NCI-H526 (cell line): Measurements from ENCODE around the gene WWC2.

Experiments used
- DNase-seq, 2 experiments: peaks; one replicate each; lab custom pipeline; 2025; lab: John Stamatoyannopoulos, UW

WWC2 gene

GRCh38 chr4:183098723-183099536 is at the start of gene WWC2:
TSS of gene WWC2 (plus strand) at chr4:183099257. CDS start at chr4:183099492, 235 bp downstream.
- peak; percentile 58 to 90 for DNase-seq

- DNase-seq: peak; percentile 56
These were observed 45.4 kb upstream of the WWC2 start for GRCh38 chr4:183053681-183054080.

- DNase-seq: no peak
These were observed 41.8 kb upstream of the WWC2 start for GRCh38 chr4:183057255-183057654.

GRCh38 chr4:183059797-183060196 is 39.3 kb upstream of the WWC2 start:
- no peak for DNase-seq

- DNase-seq: no peak
These were observed 30.6 kb upstream of the WWC2 start for GRCh38 chr4:183068502-183068901.

- DNase-seq: no peak
These were observed 27.8 kb upstream of the WWC2 start for GRCh38 chr4:183071222-183071621.

- DNase-seq: no peak
These were observed 26.9 kb upstream of the WWC2 start for GRCh38 chr4:183072176-183072575.

GRCh38 chr4:183073838-183074145 is 25.3 kb upstream of the WWC2 start:
- no peak for DNase-seq

- no peak for DNase-seq
These were observed 24.6 kb upstream of the WWC2 start for GRCh38 chr4:183074288-183074990.

GRCh38 chr4:183078634-183079033 is 20.4 kb upstream of the WWC2 start:
- no peak for DNase-seq

GRCh38 chr4:183080372-183081115 is 18.5 kb upstream of the WWC2 start:
- DNase-seq: no peak

- DNase-seq: no peak
These were observed 18.0 kb upstream of the WWC2 start for GRCh38 chr4:183081116-183081469.

- DNase-seq: no peak
These were observed 17.0 kb upstream of the WWC2 start for GRCh38 chr4:183082053-183082452.

- DNase-seq: no peak
These were observed 4.5 kb upstream of the WWC2 start for GRCh38 chr4:183094393-183095198.

- no peak for DNase-seq
These were observed 3.9 kb upstream of the WWC2 start for GRCh38 chr4:183095199-183095512.

- no peak for DNase-seq
These were observed 2.6 kb upstream of the WWC2 start for GRCh38 chr4:183096276-183096965.

- DNase-seq: no peak
These were observed 1.6 kb upstream of the WWC2 start for GRCh38 chr4:183097231-183098018.

GRCh38 chr4:183098019-183098722 is 886 bp upstream of the WWC2 start:
- DNase-seq: peak in 1 of 2 experiments; percentile 45

- DNase-seq: peak in 1 of 2 experiments; percentile 53
These were observed 660 bp downstream of the WWC2 start for GRCh38 chr4:183099537-183100297.

- DNase-seq: no peak
These were observed 1.2 kb downstream of the WWC2 start for GRCh38 chr4:183100298-183100599.
